HEK293 (cell line): ENCODE data around the gene GPR39.

Experiments
- CTCF ChIA-PET: fragments of 350-600 bp; formaldehyde crosslinking; extraction: SDS; loops from one replicate; lab custom pipeline; 2021; ENCODE audit warnings: antibody characterized with exemption; lab: Yijun Ruan, JAX
- POLR2A ChIA-PET: fragments of 300-600 bp; formaldehyde crosslinking; extraction: SDS; loops from one replicate; lab custom pipeline; 2020; ENCODE audit warnings: antibody characterized with exemption, inconsistent platforms; lab: Yijun Ruan, JAX
- H3K27ac ChIP-seq: fragments of 200-500 bp; sonication (Bioruptor generic); 2 replicates; pipeline ENCODE4 v1.5.1; 2014; ENCODE audit warnings: low read depth, low read length, control low read depth, inconsistent platforms; ENCODE audit errors: extremely low read depth
- H3K36me3 ChIP-seq, 2 experiments: fragments of 200-500 bp in 1 of 2; sonication (Bioruptor generic) in 1 of 2; 1 replicate in 1 of 2; 2 replicates in 1 of 2; pipeline ENCODE4 v1.5.1; 2014 to 2017; ENCODE audit warnings: inconsistent platforms in 2 of 2, low read length in 2 of 2; ENCODE audit not compliant: control insufficient read depth in 2 of 2, insufficient read depth in 1 of 2
- H3K4me1 ChIP-seq: fragments of 200-500 bp; sonication (Bioruptor generic); 2 replicates; pipeline ENCODE4 v1.5.1; 2014; ENCODE audit warnings: mild to moderate bottlenecking, low read length, inconsistent platforms; ENCODE audit not compliant: control insufficient read depth, insufficient read depth
- H3K4me3 ChIP-seq: 2 replicates; pipeline ENCODE4 v1.5.1; 2011; ENCODE audit warnings: low read depth, mild to moderate bottlenecking, control low read depth, low read length, moderate library complexity
- H3K9me3 ChIP-seq: fragments of 200-500 bp; sonication (Bioruptor generic); 2 replicates; pipeline ENCODE4 v1.5.1; 2014; ENCODE audit warnings: low read depth, low read length, inconsistent platforms; ENCODE audit not compliant: control insufficient read depth, insufficient read depth
- BCL11A ChIP-seq: fragments of 450-650 bp; formaldehyde crosslinking; IDR thresholded peaks from 2 replicates; pipeline ENCODE4 v1.5.1; 2016; ENCODE audit warnings: low read depth, missing biosample characterization, missing genetic modification characterization
- MYNN ChIP-seq: fragments of 450-650 bp; formaldehyde crosslinking; IDR thresholded peaks from 2 replicates; pipeline ENCODE4 v1.5.1; 2016; ENCODE audit warnings: missing biosample characterization, missing genetic modification characterization, borderline replicate concordance
- SCRT2 ChIP-seq: fragments of 450-650 bp; formaldehyde crosslinking; IDR thresholded peaks from 2 replicates; pipeline ENCODE4 v1.5.1; 2016; ENCODE audit warnings: missing biosample characterization, missing genetic modification characterization
- WT1 ChIP-seq: fragments of 450-650 bp; formaldehyde crosslinking; IDR thresholded peaks from 2 replicates; pipeline ENCODE4 v1.5.1; 2016; ENCODE audit warnings: missing biosample characterization, missing genetic modification characterization
- ZBTB21 ChIP-seq: fragments of 450-650 bp; formaldehyde crosslinking; IDR thresholded peaks from 2 replicates; pipeline ENCODE4 v1.5.1; 2017; ENCODE audit warnings: missing biosample characterization, missing genetic modification characterization
- ZIC2 ChIP-seq: fragments of 450-650 bp; formaldehyde crosslinking; IDR thresholded peaks from 2 replicates; pipeline ENCODE4 v1.5.1; 2016; ENCODE audit warnings: missing biosample characterization, missing genetic modification characterization
- ZNF146 ChIP-seq: fragments of 450-650 bp; formaldehyde crosslinking; IDR thresholded peaks from 2 replicates; pipeline ENCODE4 v1.5.1; 2016; ENCODE audit warnings: missing biosample characterization, missing genetic modification characterization
- ZNF24 ChIP-seq: fragments of 450-650 bp; formaldehyde crosslinking; IDR thresholded peaks from 2 replicates; pipeline ENCODE4 v1.5.1; 2016; ENCODE audit warnings: missing biosample characterization, missing genetic modification characterization
- ZNF274 ChIP-seq, 2 experiments: fragments of 200-500 bp in 1 of 2; fragments of 450-650 bp in 1 of 2; sonication (Bioruptor generic) in 1 of 2; formaldehyde crosslinking in 1 of 2; IDR thresholded peaks; 2 replicates each; pipeline versions ENCODE4 v1.5.1 to v1.6.1; 2014 to 2016; ENCODE audit warnings: borderline replicate concordance in 1 of 2, inconsistent platforms in 1 of 2, low read length in 1 of 2, missing biosample characterization in 1 of 2, missing genetic modification characterization in 1 of 2
- ZNF350 ChIP-seq: fragments of 450-650 bp; formaldehyde crosslinking; IDR thresholded peaks from 2 replicates; pipeline ENCODE4 v1.5.0; 2017; ENCODE audit warnings: missing biosample characterization, mild to moderate bottlenecking, missing genetic modification characterization
- ZNF391 ChIP-seq: fragments of 450-650 bp; formaldehyde crosslinking; IDR thresholded peaks from 2 replicates; pipeline ENCODE4 v1.5.1; 2016; ENCODE audit warnings: low read depth, missing biosample characterization, missing genetic modification characterization, borderline replicate concordance
- ZNF514 ChIP-seq: fragments of 450-650 bp; formaldehyde crosslinking; IDR thresholded peaks from 2 replicates; pipeline ENCODE4 v1.5.1; 2016; ENCODE audit warnings: missing biosample characterization, missing genetic modification characterization
- ZNF548 ChIP-seq: fragments of 450-650 bp; formaldehyde crosslinking; IDR thresholded peaks from 2 replicates; pipeline ENCODE4 v1.5.1; 2016; ENCODE audit warnings: missing biosample characterization, missing genetic modification characterization
- ZNF555 ChIP-seq: fragments of 450-650 bp; formaldehyde crosslinking; conservative IDR thresholded peaks from 2 replicates; pipeline ENCODE4 v1.5.1; 2017; ENCODE audit warnings: missing biosample characterization, mild to moderate bottlenecking, missing genetic modification characterization, inconsistent platforms
- ZNF610 ChIP-seq: fragments of 450-650 bp; formaldehyde crosslinking; IDR thresholded peaks from 2 replicates; pipeline ENCODE4 v1.5.1; 2016; ENCODE audit warnings: missing biosample characterization, missing genetic modification characterization, borderline replicate concordance
- ZNF701 ChIP-seq: fragments of 450-650 bp; formaldehyde crosslinking; IDR thresholded peaks from 2 replicates; pipeline ENCODE4 v1.5.1; 2016; ENCODE audit warnings: missing biosample characterization, missing genetic modification characterization
- ZNF777 ChIP-seq: fragments of 450-650 bp; formaldehyde crosslinking; IDR thresholded peaks from 2 replicates; pipeline ENCODE4 v1.5.1; 2017; ENCODE audit warnings: missing biosample characterization, missing genetic modification characterization, borderline replicate concordance
- TF ChIP-seq, protein P1 (sequence below): fragments of 450-650 bp; formaldehyde crosslinking; IDR thresholded peaks from 2 replicates; pipeline ENCODE4 v1.5.1; 2016; ENCODE audit warnings: missing biosample characterization, missing genetic modification characterization
- TF ChIP-seq, protein P2 (sequence below): IDR thresholded peaks from 2 replicates; pipeline ENCODE4 v1.6.1; 2011; ENCODE audit warnings: mild to moderate bottlenecking, low read depth, low read length, borderline replicate concordance
- TF ChIP-seq, protein P3 (sequence below): fragments of 450-650 bp; formaldehyde crosslinking; IDR thresholded peaks from 2 replicates; pipeline ENCODE4 v1.5.1; 2016; ENCODE audit warnings: missing biosample characterization, missing genetic modification characterization, borderline replicate concordance

GPR39 gene

DNA sequence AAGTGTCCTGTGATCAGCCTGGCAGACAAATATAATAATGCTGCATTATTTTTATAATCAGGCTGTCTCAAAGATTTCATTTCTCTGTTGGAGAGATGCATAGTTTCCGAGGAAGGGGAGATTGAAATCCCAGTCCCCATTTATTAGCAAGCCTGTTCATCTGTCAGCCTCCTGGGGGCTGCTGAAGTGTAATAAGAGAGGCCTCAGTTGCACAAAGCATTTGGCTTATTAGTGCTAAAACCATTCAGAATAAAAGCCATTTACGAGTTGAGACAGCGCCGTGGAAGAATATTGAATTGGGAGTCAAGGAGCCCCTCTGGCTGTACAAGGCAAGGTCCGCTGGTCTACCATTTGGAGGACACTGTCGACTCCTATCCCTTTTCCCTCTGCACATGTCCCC lies 6.1 kb downstream of the GPR39 start:
- Histone ChIP-seq H3K36me3 (no peaks in the 10 kb centered on the region), H3K4me3 (no peak overlapping the region), H3K4me1 (no peaks in the 10 kb centered on the region), H3K9me3 (no peaks in the 10 kb centered on the region), H3K27ac (no peak overlapping the region)
- CTCF ChIA-PET: no interaction called here
- no peak for TF ChIP-seq WT1 (tag by site-specific recombination)
- no peak for TF ChIP-seq ZNF24 (tag by site-specific recombination)
- TF ChIP-seq ZBTB21 (tag by site-specific recombination): no peak
- TF ChIP-seq ZNF548 (tag by site-specific recombination): no peak
- no peak for TF ChIP-seq ZNF610
- no peak for TF ChIP-seq ZNF146 (tag by site-specific recombination)
- TF ChIP-seq ZNF777 (tag by site-specific recombination): no peak
- TF ChIP-seq, protein P1, sequence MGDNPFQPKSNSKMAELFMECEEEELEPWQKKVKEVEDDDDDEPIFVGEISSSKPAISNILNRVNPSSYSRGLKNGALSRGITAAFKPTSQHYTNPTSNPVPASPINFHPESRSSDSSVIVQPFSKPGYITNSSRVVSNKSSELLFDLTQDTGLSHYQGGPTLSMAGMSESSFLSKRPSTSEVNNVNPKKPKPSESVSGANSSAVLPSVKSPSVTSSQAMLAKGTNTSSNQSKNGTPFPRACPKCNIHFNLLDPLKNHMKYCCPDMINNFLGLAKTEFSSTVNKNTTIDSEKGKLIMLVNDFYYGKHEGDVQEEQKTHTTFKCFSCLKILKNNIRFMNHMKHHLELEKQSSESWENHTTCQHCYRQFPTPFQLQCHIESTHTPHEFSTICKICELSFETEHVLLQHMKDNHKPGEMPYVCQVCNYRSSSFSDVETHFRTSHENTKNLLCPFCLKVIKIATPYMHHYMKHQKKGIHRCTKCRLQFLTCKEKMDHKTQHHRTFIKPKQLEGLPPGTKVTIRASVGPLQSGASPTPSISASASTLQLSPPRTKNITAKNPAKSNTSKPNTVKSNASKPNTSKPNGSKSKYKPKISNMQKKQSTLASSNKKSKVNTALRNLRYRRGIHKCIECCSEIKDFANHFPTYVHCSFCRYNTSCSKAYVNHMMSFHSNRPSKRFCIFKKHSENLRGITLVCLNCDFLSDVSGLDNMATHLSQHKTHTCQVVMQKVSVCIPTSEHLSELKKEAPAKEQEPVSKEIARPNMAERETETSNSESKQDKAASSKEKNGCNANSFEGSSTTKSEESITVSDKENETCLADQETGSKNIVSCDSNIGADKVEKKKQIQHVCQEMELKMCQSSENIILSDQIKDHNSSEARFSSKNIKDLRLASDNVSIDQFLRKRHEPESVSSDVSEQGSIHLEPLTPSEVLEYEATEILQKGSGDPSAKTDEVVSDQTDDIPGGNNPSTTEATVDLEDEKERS: no peak
- TF ChIP-seq ZNF350 (tag by site-specific recombination): no peak
- no peak for TF ChIP-seq ZNF391 (tag by site-specific recombination)
- TF ChIP-seq, protein P2, sequence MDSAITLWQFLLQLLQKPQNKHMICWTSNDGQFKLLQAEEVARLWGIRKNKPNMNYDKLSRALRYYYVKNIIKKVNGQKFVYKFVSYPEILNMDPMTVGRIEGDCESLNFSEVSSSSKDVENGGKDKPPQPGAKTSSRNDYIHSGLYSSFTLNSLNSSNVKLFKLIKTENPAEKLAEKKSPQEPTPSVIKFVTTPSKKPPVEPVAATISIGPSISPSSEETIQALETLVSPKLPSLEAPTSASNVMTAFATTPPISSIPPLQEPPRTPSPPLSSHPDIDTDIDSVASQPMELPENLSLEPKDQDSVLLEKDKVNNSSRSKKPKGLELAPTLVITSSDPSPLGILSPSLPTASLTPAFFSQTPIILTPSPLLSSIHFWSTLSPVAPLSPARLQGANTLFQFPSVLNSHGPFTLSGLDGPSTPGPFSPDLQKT: no peak
- POLR2A ChIA-PET: no interaction called here

DNA sequence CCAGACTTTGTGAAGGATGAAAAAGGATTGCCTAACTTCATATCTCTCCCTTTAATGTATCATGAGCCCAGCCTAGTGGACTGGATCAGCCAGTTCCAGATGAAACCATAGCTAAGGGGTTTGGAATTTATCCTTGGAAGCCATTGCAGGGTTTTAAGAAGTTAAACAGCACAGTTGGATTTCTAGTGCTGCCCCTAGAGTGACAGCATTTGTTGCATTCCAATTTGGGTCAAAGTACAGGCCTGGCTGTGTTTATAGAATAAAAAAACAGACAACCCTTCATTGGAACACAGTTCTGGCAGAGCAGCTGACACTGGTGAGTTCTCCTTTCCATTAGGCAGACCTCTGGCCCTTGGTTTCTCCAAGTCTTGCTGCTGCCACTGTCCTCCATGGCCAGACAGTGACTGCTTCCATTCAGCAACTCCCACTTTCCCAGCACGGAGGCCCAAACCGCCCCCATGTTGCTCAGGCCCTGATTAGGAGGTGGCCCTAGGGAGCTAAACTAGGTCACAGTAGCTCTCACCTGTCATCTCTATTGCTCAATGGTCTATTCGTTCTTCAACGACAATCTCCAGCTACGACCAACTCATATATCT lies 8.0 kb downstream of the GPR39 start:
- CTCF ChIA-PET: interaction anchor here (0.8 to 1.1 kb wide), 3 partner anchors 25 to 933 kb away, joined by 3 to 4 read pairs (median 3); partner anchors contain the start of gene MZT2A

More for the DNA sequence above, 8.0 kb downstream of the GPR39 start:
- TF ChIP-seq ZIC2: no peak
- no peak for TF ChIP-seq ZNF514 (tag by site-specific recombination)
- TF ChIP-seq ZNF555: no peak
- TF ChIP-seq ZNF24 (tag by site-specific recombination): no peak
- TF ChIP-seq, protein P3, sequence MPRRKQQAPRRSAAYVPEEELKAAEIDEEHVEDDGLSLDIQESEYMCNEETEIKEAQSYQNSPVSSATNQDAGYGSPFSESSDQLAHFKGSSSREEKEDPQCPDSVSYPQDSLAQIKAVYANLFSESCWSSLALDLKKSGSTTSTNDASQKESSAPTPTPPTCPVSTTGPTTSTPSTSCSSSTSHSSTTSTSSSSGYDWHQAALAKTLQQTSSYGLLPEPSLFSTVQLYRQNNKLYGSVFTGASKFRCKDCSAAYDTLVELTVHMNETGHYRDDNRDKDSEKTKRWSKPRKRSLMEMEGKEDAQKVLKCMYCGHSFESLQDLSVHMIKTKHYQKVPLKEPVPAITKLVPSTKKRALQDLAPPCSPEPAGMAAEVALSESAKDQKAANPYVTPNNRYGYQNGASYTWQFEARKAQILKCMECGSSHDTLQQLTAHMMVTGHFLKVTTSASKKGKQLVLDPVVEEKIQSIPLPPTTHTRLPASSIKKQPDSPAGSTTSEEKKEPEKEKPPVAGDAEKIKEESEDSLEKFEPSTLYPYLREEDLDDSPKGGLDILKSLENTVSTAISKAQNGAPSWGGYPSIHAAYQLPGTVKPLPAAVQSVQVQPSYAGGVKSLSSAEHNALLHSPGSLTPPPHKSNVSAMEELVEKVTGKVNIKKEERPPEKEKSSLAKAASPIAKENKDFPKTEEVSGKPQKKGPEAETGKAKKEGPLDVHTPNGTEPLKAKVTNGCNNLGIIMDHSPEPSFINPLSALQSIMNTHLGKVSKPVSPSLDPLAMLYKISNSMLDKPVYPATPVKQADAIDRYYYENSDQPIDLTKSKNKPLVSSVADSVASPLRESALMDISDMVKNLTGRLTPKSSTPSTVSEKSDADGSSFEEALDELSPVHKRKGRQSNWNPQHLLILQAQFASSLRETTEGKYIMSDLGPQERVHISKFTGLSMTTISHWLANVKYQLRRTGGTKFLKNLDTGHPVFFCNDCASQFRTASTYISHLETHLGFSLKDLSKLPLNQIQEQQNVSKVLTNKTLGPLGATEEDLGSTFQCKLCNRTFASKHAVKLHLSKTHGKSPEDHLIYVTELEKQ (tag by site-specific recombination): no peak
- TF ChIP-seq ZNF274 (IDR thresholded peaks at IDR 0.05; ENCODE audit: low read length): no peak
- TF ChIP-seq ZNF274 (tag by site-specific recombination; IDR thresholded peaks at IDR 0.05; ENCODE audit: borderline replicate concordance): no peak
- no peak for TF ChIP-seq ZNF701 (tag by site-specific recombination)
- no peak for TF ChIP-seq BCL11A (tag by site-specific recombination)
- TF ChIP-seq SCRT2: no peak
- no peak for TF ChIP-seq MYNN (tag by site-specific recombination)
- TF ChIP-seq, all 188 proteins: peak for 0
- Histone ChIP-seq H3K4me1 (no peaks in the 10 kb centered on the region), H3K9me3 (no peaks in the 10 kb centered on the region), H3K27ac (no peak overlapping the region), H3K36me3 (no peaks in the 10 kb centered on the region), H3K4me3 (no peak overlapping the region)
- POLR2A ChIA-PET: no interaction called here
